GM12878 (cell line): ENCODE results near the gene CNGB1. TPM values are rescaled to one million over a fixed set of nuclear protein-coding genes. Genes with fewer than 3 reads are reported as not detected.

Experiments
- ATAC-seq: fragments of 200-7000 bp; cut with Tn5 transposase; 3 replicates; pipeline ENCODE4 v1.9.1; 2020; ENCODE audit warnings: mild to moderate bottlenecking, moderate library complexity
- BruUV-seq: library from RNA; stranded (reverse); fragments of 400-500 nt; replicated peaks from 2 replicates; lab custom pipeline; 2021; lab: Mats Ljungman, UMichigan
- CTCF ChIA-PET: fragments of 300-600 bp; sonication (Branson Sonifier 250); formaldehyde crosslinking; extraction: SDS; loops from one replicate; lab custom pipeline; 2021; ENCODE audit warnings: inconsistent platforms; lab: Yijun Ruan, JAX
- POLR2A ChIA-PET: fragments of 350-600 bp; formaldehyde crosslinking; extraction: SDS; loops from one replicate; lab custom pipeline; 2021; ENCODE audit warnings: inconsistent platforms; lab: Charles Lee
- RAD21 ChIA-PET: fragments of 300-600 bp; sonication (Branson Sonifier 250); formaldehyde crosslinking; loops from one replicate; lab custom pipeline; 2023; ENCODE audit warnings: antibody characterized with exemption; ENCODE audit not compliant: unreplicated experiment; lab: Charles Lee
- SMC1A ChIA-PET: fragments of 300-600 bp; sonication (Branson Sonifier 250); formaldehyde crosslinking; loops from one replicate; lab custom pipeline; 2023; ENCODE audit not compliant: unreplicated experiment, uncharacterized antibody; lab: Charles Lee
- DNase-seq: peaks from one replicate; pipeline ENCODE4 v3.0.0-alpha.2; 2011; ENCODE audit warnings: low read depth, low spot score
- FAIRE-seq: peaks from 3 replicates; lab custom pipeline; 2011; peaks lifted over from hg19 to GRCh38; lab: Jason Lieb, UNC
- H2AFZ ChIP-seq: 2 replicates; pipeline ENCODE4 v1.6.0; 2011; ENCODE audit warnings: low read depth, low read length, control low read depth; ENCODE audit not compliant: control insufficient read depth
- H3K27ac ChIP-seq: 2 replicates; pipeline ENCODE4 v1.5.1; 2011; ENCODE audit warnings: control low read depth; ENCODE audit not compliant: control insufficient read depth, insufficient read depth
- H3K27me3 ChIP-seq, 2 experiments: replicated peaks in 1 of 2; 2 replicates each; pipeline versions ENCODE4 v1.6.0 to v1.6.1; 2011; ENCODE audit warnings: low read length in 1 of 2; ENCODE audit not compliant: control insufficient read depth in 2 of 2, insufficient read depth in 2 of 2
- H3K36me3 ChIP-seq, 2 experiments: 2 replicates each; pipeline ENCODE4 v1.5.1; 2011; ENCODE audit warnings: low read length in 1 of 2; ENCODE audit not compliant: control insufficient read depth in 2 of 2, insufficient read depth in 2 of 2
- H3K4me1 ChIP-seq: 2 replicates; pipeline ENCODE4 v1.6.1; 2011; ENCODE audit warnings: mild to moderate bottlenecking, low read length, moderate library complexity, mixed read lengths; ENCODE audit not compliant: control insufficient read depth, insufficient read depth
- H3K4me2 ChIP-seq: 2 replicates; pipeline ENCODE4 v1.6.0; 2011; ENCODE audit warnings: control low read depth; ENCODE audit not compliant: control insufficient read depth, insufficient read depth
- H3K4me3 ChIP-seq: fragments of 200-600 bp; sonication (generic); 2 replicates; pipeline ENCODE4 v1.5.1; 2016
- H3K79me2 ChIP-seq: 2 replicates; pipeline ENCODE4 v1.6.0; 2011; ENCODE audit warnings: low read length; ENCODE audit not compliant: control insufficient read depth, insufficient read depth
- H3K9ac ChIP-seq: 2 replicates; pipeline ENCODE4 v1.8.0; 2011; ENCODE audit warnings: low read length, control low read depth, mixed read lengths; ENCODE audit not compliant: control insufficient read depth, insufficient read depth
- H3K9me3 ChIP-seq: replicated peaks from 3 replicates; pipeline ENCODE4 v1.5.1; 2011; ENCODE audit warnings: mild to moderate bottlenecking, low read length; ENCODE audit not compliant: control insufficient read depth, insufficient read depth
- H4K20me1 ChIP-seq: 2 replicates; pipeline ENCODE4 v1.6.0; 2011; ENCODE audit not compliant: control insufficient read depth, insufficient read depth
- ASH2L ChIP-seq: fragments of 300-600, 200-600 bp; sonication (generic); IDR thresholded peaks from 2 replicates; pipeline ENCODE4 v1.6.1; 2017; ENCODE audit warnings: low read depth, mild to moderate bottlenecking, borderline replicate concordance
- BCL11A ChIP-seq: IDR thresholded peaks from 2 replicates; pipeline ENCODE4 v1.6.1; 2011; ENCODE audit warnings: low read depth, low read length
- EED ChIP-seq: sonication (generic); IDR thresholded peaks from 2 replicates; pipeline ENCODE4 v1.6.1; 2016; ENCODE audit warnings: antibody characterized with exemption, low read depth
- FOXM1 ChIP-seq: IDR thresholded peaks from 2 replicates; pipeline ENCODE4 v1.6.1; 2012; ENCODE audit warnings: low read depth, mild to moderate bottlenecking, inconsistent platforms, low read length, moderate library complexity
- JUNB ChIP-seq: IDR thresholded peaks from 2 replicates; pipeline ENCODE4 v1.6.1; 2016; ENCODE audit warnings: antibody characterized with exemption, mild to moderate bottlenecking
- MAX ChIP-seq: IDR thresholded peaks from 2 replicates; pipeline ENCODE4 v1.6.1; 2012; ENCODE audit warnings: low read depth, low read length, improper control_type of control experiment
- PAX5 ChIP-seq: IDR thresholded peaks from 2 replicates; pipeline ENCODE4 v1.6.1; 2011; ENCODE audit warnings: low read depth, low read length, borderline replicate concordance
- RAD51 ChIP-seq: fragments of 450-650 bp; IDR thresholded peaks from 2 replicates; pipeline ENCODE4 v1.6.1; 2016; ENCODE audit warnings: moderate library complexity, mild to moderate bottlenecking, inconsistent platforms
- SRF ChIP-seq, 2 experiments: IDR thresholded peaks; 2 replicates each; pipeline ENCODE4 v1.6.1; 2011; ENCODE audit warnings: low read depth in 2 of 2, low read length in 2 of 2, mild to moderate bottlenecking in 1 of 2, moderate library complexity in 1 of 2
- TARDBP ChIP-seq: IDR thresholded peaks from 2 replicates; pipeline ENCODE4 v1.6.1; 2016; ENCODE audit warnings: borderline replicate concordance
- WGBS: methylation state at CpG from one replicate; pipeline ENCODE4 v1.1.6; 2016; ENCODE audit warnings: low lambda C conversion rate; ENCODE audit not compliant: insufficient replicate concordance, insufficient coverage; ENCODE audit errors: missing lambda C conversion rate; 5-methylcytosine and 5-hydroxymethylcytosine counted together
- in situ Hi-C: fragments of 300-500 bp; cut with MboI; formaldehyde crosslinking; loops from 9 replicates; pipeline ENCODE4 v1.14.3; 2018; ENCODE audit warnings: mixed read lengths
- intact Hi-C: fragments of 100-400 bp; cut with micrococcal nuclease; formaldehyde crosslinking; loops from one replicate; pipeline ENCODE4 v1.14.2; 2022; ENCODE audit not compliant: unreplicated experiment
- polyA plus RNA-seq, 11 experiments: library from polyadenylated mRNA; depleted of rRNA in 4 of 11; unstranded in 6 of 11; stranded (reverse) in 5 of 11; fragments of >200 nt; fragmentation: Nextera tagmentation in 4 of 11; fragmentation: Illumina TruSeq in 1 of 11; extraction: Ambion mirVana in 4 of 11; extraction: Trizol in 1 of 11; gene quantifications; 1 replicate in 1 of 11; 2 replicates in 10 of 11; pipeline versions ENCODE4 v1.2.1 to v1.2.3, GENCODE V29; 2011 to 2016; ENCODE audit warnings: inconsistent platforms in 2 of 11, missing spikeins in 2 of 11, low read depth in 1 of 11
- total RNA-seq, 4 experiments: library from RNA; depleted of rRNA in 3 of 4; stranded (reverse); fragments of >200 nt in 3 of 4; fragmentation: Illumina TruSeq in 1 of 4; extraction: Trizol in 1 of 4; gene quantifications; 2 replicates each; pipeline versions ENCODE4 v1.2.1 to v1.2.3, GENCODE V29; 2013 to 2021
- TF ChIP-seq, protein P1 (sequence below): fragments of 450-650 bp; formaldehyde crosslinking; IDR thresholded peaks from 2 replicates; pipeline ENCODE4 v1.4.0; 2020; ENCODE audit warnings: mild to moderate bottlenecking, moderate library complexity

CNGB1 gene
- total and polyA plus RNA-seq, 10 of the 15 experiments (the other 5 are each of a cell fraction or from before 2014, with no cell fraction given) = 0.03 TPM; not detected in 9

GRCh38 chr16:57947261-57947660 lies 23.7 kb downstream of the CNGB1 start:
- Histone ChIP-seq H3K4me3 (no peak overlapping the region), H3K4me2 (no peak overlapping the region), H3K79me2 (no peaks in the 10 kb centered on the region), H3K27ac (no peak overlapping the region), H3K9ac (no peak overlapping the region), H3K4me1 (no peaks in the 10 kb centered on the region), H3K9me3 (no peaks in the 10 kb centered on the region), H3K36me3 (no peaks in the 10 kb centered on the region), H2AFZ (no peak overlapping the region), H4K20me1 (no peaks in the 10 kb centered on the region), H3K27me3 (no peaks in the 10 kb centered on the region)
- no TSS peak for BruUV-seq
- RAD21 ChIA-PET = interaction anchor here (1.1 kb wide), 1 partner anchor 47 kb away, joined by 3 read pairs; no protein-coding TSS in a partner anchor
- in situ Hi-C loops = no loop called here
- SMC1A ChIA-PET = interaction anchor here (0.7 kb wide), 1 partner anchor 809 kb away, joined by 3 read pairs; no protein-coding TSS in a partner anchor
- no peak for FAIRE-seq
- 36% methylated on average over 2 of the region's 2 CpGs for WGBS
- CTCF ChIA-PET = no interaction called here
- DNase-seq = no peak
- POLR2A ChIA-PET = interaction anchor here (0.6 kb wide), 1 partner anchor 18 kb away, joined by 3 read pairs; no protein-coding TSS in a partner anchor
- no peak for TF ChIP-seq RAD51
- no peak for TF ChIP-seq SRF (IDR thresholded peaks at IDR 0.05; ENCODE audit: low read depth in 2 of 2, low read length in 2 of 2)
- TF ChIP-seq, protein P1, sequence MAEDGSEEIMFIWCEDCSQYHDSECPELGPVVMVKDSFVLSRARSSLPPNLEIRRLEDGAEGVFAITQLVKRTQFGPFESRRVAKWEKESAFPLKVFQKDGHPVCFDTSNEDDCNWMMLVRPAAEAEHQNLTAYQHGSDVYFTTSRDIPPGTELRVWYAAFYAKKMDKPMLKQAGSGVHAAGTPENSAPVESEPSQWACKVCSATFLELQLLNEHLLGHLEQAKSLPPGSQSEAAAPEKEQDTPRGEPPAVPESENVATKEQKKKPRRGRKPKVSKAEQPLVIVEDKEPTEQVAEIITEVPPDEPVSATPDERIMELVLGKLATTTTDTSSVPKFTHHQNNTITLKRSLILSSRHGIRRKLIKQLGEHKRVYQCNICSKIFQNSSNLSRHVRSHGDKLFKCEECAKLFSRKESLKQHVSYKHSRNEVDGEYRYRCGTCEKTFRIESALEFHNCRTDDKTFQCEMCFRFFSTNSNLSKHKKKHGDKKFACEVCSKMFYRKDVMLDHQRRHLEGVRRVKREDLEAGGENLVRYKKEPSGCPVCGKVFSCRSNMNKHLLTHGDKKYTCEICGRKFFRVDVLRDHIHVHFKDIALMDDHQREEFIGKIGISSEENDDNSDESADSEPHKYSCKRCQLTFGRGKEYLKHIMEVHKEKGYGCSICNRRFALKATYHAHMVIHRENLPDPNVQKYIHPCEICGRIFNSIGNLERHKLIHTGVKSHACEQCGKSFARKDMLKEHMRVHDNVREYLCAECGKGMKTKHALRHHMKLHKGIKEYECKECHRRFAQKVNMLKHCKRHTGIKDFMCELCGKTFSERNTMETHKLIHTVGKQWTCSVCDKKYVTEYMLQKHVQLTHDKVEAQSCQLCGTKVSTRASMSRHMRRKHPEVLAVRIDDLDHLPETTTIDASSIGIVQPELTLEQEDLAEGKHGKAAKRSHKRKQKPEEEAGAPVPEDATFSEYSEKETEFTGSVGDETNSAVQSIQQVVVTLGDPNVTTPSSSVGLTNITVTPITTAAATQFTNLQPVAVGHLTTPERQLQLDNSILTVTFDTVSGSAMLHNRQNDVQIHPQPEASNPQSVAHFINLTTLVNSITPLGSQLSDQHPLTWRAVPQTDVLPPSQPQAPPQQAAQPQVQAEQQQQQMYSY (CRISPR knock-in tag) = no peak
- TF ChIP-seq BCL11A = no peak
- no peak for TF ChIP-seq FOXM1
- TF ChIP-seq EED = no peak
- TF ChIP-seq PAX5 = no peak
- TF ChIP-seq TARDBP = no peak
- TF ChIP-seq JUNB = no peak
- TF ChIP-seq MAX = no peak
- TF ChIP-seq ASH2L = no peak
- ATAC-seq = peak; percentile 77
- intact Hi-C loops = no loop called here
